ENCODE results near the gene DNAJB6.

DNAJB6 gene

DNA sequence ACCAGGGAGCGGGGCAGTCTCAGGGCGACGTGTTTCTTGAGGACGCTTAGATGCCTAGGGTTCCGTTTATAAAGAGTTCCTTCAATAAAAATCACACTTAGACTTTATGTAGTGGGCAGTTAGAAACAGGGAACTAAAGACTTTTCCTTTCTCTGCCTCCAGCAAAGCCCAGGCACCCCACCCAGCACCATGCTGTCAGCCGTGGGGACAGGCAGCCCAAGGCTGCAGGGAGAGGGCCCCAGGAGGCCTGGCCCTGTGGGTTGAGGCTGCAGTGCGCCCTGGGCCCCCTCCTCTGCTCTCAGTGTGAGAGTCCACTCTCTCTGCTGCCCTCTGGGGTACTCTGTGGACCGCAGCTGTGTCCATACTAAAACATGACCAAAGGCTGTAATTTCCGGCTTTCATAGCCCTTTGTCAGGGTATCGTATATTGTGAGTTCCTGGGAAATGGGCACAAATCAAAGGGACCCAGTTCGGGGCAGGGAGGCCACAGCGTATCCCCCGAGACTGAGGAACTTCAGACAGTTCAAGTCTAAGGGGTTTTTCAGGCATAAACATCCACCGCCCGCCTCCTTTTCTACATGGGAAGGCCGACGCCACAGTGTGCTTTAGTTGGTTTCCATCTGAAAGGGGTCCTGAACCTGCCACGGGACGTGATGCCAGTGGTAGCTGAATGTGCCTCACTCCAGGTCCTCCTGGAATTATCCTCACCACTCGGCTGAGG, 59.7 kb downstream of the DNAJB6 start:
- no peak for DNase-seq (ENCODE audit: low spot score)

DNA sequence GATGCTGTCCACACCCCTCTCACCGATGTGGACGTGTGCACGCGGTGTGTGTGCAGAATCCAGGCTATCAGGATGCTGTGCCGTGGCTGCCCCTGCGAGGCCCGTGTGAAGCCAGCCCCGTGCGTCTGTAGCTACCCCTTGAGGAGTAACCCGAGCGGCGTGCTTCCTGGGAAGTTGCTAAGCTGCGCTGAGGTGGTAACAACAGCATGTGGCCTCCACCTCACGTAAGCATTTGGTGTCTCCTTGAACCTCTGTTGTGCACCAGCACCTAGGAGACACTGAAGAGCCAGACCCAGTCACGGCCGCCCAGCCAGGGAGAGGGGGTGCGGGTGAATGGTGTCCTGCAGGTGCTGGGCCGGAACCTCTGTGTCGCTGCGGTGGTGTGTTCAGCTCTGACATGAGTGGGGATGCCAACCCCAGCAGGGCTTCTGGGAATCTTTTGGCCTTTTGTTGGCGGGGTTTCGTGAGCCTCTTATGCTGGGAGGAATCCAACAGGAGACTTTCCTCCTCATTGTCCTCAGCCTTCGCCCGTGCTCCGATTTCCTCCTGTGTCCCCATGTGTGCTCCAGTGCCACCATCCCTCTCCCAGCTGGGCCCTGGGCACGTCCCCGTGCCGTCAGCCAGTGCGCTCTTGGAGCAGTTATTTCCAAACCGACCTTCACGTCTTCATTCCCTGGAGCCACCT, 60.4 kb downstream of the DNAJB6 start:
- DNase-seq (ENCODE audit: low spot score), result no peak

DNA sequence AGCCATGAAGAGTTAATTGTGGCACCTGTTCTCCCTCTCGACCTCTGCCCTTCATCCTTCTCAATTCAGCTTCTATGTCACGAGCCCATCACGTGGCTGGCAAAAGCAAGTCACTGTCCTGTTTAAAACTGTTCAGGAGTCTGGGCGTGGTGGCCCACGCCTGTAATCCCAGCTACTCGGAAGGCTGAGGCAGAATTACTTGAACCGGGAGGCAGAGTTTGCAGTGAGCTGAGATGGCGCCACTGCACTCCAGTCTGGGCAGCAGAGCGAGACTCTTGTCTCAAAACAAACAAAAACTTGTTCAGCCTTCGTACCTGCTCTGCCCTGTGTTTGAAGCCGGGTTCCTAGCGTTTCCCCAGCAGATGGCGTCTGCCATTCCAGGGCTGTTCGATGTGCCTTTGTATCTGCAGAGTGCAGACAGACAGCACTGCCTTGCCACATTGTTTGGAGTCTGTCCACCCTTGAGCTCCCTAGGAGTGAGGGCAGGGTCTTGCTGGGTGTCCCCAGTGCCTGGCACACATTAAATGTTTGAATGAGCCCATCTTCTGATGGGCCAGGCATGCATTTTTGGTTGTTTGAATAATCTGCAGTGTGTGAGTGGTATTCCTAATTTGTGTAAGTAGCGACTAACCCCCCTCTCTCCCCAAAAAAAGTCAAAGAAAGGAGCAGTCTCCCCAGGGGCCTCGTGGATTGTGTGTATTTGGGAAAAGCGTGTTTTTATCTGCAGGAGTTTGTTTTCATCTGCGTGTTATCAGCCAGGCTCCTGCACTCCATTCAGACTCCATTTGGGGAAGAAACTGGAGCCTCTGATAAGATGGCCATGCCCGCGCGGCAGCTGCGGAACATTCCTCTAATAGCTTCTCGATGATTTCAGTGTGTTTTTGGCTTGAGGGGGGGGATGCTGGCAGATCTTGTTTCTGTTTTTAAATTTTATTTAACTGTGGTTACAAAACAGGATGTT, 61.2 kb downstream of the DNAJB6 start:
- DNase-seq (ENCODE audit: low spot score), result peak; percentile 74

DNA sequence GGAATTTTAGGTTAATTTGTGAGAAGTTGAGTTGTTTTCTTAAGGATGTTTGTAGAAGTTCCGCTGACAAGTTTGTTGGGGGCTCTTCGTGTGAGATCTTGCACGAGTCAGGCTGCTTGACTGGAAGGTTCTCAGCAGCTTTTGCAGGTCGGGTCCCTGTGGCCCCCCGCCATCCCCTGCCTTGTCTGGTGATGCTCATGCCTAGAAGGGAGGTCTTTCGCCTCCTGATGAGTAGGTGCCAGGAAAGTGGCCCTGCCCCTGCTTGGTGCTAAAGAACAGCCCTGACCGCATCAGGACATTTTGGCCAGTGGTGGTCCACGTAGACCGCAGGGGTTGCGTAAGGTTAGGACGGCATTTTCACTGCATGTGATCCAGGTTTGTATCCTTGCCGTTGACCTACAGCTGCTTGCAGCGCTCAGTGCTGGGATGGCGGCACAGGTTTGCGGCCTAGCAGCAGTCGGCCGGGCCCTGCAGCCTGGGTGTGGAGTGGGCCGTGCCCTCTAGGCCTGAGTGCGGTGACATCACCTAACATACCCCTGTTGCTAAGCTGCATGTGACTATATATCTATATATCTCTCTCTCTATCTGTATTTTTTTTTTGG, 62.4 kb downstream of the DNAJB6 start:
- DNase-seq (ENCODE audit: low spot score), result no peak

DNA sequence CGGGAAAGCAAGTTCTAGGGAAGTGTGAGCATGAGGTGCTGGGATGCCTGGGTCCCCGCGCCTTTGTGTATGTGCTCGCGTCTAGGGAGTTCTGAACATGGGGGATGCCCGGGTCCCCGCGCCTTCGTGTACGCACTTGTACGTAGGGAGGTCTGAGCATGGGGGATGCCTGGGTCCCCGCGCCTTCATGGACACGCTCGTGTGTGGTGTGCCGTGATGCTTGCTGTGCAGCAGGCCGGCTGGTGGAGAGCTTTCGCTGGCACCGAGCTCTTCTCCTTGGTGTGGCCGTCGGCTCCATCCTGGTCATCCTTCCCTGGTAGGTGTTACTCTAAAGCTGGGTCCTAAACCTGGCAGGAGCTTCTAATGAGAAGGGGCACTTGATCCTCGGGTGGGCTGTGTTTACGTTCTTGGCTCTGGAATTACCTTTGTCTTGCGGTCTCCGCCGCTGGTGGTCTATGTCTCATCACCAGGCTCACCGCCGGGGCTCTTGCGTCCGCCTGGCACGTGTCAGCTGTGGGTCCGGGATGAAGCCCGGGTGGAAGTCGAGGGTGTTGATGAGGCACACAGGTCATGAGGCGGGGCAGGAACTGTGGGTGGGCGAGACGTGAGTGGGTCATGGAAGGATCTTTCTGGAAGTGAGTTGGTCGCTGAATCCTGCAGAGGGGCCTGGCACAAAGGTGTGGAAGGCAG, 63.5 kb downstream of the DNAJB6 start:
- DNase-seq (ENCODE audit: low spot score), result no peak

DNA sequence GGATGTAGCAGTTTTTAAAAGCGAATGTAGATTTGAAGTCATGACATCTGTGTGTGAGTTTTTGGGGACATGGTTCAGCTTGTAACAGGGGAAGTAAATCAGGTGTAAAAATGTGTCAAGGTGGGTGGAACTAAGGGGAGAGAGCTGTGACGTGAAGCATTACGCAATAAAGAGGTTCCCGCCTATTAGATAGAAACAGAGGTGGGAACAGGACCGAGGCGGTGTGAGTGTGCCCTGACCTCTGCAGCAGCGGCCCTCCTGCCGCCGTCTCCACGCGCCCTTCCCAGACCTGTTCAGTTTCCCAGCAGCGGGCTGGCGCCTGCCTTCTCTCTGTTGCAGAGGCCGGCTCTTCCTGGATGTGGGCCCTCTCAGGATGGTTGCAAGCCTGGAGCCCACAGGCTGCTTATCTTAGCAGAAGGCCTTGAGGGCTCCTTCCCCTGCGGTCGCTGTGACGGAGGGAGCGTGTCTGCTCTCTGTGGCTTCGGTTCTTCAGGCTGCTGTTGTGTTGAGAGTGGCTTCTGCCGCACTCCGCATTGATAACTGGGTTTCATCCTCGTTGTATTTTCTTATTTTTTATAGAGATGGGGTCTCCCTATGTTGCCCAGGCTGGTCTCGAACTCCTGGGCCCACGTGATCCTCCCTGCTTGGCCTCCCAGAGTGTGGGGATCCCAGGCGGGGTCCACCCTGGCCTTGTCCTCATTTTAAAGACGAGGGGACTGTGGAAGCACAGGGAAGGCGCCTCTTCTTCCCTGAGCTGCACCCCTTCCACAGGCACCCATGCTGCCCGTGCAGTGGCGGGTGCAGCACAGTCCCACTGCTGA, 65.0 kb downstream of the DNAJB6 start:
- peak; percentile 82 for DNase-seq (ENCODE audit: low spot score)

DNA sequence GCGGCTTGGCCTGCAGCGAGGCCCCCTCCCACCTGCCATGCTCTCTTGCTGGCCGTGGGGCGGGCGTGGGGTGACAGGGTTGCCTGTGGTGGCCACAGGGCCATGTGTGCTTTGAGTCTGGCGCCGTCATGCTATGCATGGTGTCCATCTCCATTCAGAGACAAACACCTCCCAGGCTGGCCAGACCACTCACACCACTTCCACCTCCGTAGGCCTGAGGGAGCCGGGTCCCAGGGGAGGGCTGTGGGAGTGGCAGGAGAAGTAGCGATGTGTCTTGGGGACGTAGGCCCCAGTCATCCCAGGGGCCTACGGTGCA, 65.5 kb downstream of the DNAJB6 start:
- DNase-seq (ENCODE audit: low spot score), result no peak

DNA sequence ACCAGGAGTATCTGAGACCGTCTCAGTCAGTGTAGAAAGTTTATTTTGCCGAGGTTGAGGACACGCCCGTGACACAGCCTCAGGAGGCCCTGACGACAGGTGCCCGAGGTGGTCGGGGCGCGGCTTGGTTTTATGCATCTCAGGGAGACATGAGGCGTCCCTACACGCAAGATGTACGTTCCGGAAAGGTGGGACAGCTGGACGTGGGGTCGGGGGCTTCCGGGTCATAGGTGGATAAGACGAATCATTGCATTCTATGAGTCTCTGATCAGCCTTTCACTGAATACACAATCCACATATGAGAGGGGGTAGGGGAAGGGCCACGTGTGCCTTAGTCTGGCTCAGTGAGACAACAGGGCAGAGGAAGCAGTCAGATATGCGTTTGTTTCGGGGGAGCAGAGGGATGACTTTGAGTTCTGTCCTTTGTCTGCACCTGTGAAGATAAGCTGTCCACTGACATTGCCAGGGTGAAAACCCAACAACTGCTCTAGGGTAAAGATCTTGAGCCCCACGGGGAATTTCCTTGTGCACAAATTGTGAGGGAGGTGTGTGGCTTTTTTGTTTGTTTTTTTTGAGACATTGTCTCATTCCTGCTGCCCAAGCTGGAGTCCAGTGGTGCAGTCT, 66.2 kb downstream of the DNAJB6 start:
- DNase-seq (ENCODE audit: low spot score), result peak; percentile 67

DNA sequence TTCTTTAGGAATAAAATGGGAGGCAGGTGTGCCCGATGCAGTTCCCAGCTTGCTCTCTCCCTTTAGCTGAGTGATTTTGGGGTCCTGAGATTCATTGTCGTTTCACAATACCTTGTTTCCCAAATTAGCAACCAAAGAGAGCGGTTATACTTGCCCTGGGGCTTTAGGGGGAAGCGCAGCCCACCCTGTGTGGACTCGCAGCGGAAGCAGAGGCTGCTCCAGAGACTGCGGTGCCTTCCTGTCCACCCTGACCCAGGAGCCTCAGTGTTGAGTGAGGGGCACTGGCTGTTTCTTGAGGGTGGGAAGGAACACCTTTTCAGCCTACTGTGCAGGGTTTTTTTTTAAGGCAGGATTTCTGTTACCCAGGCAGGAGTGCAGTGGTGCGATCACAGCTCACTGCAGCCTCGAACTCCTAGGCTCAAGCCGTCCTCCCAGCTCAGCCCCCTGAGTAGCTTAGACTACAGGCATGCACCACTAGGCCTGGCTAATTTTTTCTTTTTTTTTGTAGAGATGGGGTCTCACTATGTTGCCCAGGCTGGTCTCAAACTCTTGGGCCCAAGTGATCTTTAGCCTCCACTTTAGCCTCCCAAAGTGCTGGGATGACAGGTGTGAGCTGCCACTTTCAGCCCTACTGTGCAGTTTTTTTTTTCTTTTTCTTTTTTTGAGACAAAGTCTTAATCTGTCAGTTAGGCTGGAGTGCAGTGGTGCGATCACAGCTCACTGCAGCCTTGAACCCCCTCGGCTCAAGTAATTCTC, 67.0 kb downstream of the DNAJB6 start:
- no peak for DNase-seq (ENCODE audit: low spot score)

DNA sequence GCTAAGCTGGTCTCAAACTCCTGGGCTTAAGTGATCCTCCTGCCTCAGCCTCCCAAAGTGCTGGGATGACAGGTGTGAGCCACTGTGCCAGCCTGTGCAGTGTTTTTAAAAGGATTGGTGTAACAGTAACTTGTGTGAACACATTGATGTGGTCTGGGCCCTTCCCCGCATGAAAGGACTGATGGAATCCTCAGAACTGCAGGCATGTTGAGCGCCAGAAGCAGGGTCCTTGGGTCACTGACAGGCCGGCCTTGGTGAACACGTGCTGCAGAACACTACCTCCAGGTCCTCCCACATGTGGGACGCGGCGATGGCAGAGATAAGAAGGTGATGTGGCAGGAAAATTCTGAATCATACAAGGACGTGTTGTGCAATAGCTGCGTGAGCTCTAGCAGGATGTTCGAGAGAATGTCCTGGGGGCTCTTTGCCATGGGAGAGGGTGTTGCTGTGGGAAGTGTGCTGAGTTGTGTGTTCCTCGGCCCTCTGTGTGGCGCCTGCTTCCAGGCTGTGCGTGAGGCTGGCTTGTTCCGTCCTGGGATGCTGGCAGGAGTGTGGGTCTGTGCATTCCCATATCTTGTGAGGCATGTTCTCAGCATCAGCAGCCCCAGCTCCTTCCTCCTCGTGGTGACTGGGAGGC, 68.2 kb downstream of the DNAJB6 start:
- peak; percentile 77 for DNase-seq (ENCODE audit: low spot score)

DNA sequence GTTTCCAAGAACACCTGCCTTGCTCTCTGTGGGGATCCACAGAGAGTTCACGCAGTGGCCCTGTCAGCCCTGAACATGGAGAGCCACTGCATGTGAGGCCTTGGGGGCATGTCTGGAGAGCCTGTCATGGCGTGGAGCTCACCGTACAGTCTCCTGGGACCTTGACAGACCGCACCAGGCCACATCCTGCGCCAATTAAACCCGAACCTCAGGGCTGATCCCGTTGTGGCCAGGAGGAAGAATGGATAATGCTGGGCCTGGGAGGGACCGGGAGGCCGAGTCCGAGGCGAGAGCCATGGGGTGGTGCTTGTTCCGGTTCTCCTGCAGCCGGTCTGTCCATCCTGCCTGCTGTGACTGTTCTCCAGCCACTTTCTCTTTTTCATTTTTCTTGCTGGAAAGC, 68.7 kb downstream of the DNAJB6 start:
- DNase-seq (ENCODE audit: low spot score), result no peak

DNA sequence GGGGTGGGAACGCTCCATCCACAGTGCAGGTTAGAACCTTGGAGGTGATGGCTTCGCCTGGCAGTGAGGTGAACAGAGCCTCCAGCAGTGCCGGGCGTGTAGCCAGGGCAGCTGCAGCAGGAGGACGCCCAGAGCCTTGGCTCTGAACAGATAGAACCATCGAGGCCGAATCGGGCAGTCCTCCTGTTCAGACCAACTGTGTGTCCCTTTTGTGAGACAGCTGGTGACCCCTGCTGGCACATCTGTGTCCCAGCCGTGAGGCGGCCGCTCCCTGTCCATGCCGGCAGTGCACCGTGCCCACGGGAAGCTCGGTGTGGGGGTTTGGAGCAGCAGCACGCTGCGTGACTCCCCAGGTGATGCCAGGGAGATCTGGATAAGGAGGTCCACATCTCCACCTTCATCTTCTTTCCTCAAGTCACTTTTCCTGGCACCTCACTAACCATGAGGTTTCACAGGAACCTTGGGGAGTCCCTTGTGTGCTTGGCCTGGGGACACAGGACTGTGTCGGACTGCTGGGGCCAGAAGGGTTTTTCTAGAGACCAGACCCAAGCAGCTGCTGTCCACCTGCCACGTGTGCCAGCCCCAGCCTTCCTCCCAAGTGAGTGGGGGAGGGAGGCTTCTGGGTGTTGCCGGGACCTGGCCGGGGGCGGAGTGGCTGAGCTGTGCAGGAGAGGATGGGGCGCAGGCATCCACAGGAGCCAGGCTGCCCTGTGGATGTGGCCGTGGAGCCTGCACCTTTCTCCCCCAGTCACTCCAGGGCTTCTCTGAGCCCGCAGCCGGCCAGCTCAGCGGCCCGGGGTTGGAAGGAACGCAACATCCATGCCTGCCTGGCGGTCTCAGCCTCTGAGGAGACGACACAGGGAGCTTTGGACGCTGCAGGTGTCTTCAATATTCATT, 69.4 kb downstream of the DNAJB6 start:
- peak; percentile 74 for DNase-seq (ENCODE audit: low spot score)

DNA sequence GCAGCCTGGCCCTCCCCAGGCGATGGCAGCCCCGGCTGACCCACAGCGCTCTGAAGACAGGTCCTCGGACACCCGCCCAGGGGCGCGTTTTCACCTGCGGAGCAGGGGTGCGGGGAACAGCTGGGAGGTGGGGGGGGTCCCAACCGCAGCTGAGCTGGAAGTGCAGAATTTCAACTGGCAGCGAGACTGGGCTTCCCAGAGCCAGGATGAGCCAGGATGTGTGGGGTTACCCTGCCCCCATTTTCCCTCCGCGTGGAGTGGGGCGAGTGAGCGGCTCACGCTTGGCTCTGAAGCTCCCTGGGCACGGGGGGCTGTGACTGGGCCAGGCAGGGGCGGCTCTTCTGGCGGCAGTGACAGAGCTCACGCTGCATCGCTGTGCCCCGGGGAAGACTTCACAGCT, 70.2 kb downstream of the DNAJB6 start:
- no peak for DNase-seq (ENCODE audit: low spot score)

DNA sequence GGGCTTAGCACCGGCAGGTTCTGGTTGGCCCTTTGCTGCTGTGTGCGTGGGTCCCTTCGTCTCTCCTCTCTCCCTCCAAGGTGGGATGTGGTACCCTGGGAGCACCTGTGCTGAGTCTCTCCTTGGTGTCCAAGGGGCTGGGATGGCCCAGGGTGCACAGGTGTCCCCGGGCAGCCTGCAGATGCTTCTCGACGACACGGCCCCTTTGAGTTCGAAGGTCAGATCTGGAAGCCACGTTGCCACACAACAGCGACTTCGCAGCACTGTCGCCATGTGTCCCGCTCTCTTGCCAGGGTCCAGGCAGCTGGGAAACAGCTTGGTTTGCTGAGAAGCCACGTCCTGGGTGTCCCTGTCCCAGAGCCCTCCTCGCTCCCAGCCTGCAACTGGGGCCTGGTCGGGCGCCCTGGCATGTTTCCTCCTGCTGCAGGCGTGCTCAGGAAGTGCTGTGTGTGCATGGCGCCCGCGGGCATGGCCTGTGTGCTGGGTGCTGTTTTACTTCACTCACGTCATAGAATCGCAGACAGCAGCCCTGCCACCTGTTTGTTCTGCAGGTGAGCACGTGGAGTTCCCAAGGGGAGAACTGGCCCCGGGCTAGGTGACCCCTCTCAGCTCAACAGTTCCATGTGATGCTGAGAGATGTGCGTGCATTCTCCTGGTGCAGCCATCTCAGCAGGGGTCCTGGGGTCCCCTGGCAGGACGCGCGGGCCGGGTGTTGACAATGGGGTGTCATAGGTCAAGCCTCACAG, 70.9 kb downstream of the DNAJB6 start:
- no peak for DNase-seq (ENCODE audit: low spot score)

DNA sequence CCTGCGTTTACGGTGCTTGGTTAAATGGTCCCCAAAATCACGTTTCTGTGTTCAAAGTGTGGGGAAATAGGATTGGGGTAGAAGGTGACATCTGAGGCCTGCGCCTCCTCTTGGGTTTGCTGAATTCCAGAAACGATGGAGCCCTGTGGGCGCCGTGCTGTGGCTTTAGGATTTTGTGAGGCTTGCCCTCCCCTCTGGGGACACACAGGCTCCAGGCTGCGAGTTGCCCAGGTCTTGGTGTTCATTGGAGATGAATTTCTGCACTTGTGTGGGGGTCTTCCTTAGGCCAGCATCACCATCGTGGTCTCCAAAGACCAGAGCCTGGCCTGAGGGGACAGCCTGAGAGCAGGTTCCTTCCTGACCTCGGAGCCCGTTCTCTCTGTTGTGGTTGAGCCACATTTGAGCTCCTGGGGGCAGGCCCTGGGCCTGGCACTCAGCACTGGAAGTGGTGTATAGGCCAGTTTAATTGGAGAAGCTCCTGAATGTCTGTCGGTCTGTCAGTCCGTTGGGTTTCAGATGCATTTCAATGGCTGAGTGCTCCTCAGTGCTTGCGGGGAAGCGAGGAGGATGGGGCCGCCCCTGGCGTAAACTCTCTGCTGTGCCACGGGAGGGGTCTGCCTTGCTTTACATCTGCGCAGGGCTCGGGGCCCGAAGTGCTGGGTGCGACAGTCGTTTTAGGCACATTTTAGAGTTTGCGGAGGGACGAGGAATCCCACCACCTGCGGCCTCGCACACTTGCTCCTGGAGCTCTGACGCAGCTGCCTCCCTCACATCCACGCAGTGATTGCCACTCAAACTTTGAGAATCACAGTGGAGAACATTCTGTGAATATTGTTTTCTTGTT, 71.7 kb downstream of the DNAJB6 start:
- no peak for DNase-seq (ENCODE audit: low spot score)

DNA sequence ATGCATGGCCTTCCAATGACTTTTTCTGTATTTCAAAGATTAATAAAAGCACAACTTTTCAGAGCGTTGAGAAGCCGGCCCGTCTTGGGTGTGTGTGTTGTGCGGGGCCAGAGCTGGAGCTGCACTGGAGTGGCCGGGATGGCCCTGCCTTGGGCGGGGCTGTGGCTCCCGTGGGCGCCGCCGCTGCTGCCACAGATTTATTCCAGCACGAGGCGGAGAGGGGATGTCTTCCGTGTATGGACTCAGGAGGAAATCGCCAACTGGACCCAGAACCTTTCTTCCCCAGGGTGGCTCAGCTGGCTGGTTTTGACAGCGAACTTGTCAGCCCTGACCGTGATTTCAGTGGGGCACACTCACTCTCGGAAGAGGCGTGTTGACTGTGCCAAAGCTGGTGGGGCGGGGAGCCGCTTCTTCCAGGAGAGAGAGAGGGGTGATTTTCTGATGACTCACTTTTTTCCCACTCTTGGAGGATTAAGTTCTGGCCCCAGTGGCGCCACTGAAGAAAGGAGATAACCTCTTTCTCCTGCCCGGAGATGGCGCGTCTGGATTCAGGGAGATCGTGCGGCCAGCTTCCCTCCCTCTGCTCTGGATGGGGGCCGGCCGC, 72.4 kb downstream of the DNAJB6 start:
- DNase-seq (ENCODE audit: low spot score), result no peak
